ENCODE data around the gene PARD3B.

- no peak for TF ChIP-seq FOS (IDR thresholded peaks at IDR 0.05; ENCODE audit: borderline replicate concordance, extremely low read depth, insufficient read length)
- TF ChIP-seq TAF1 (IDR thresholded peaks at IDR 0.05; ENCODE audit: borderline replicate concordance, low read depth, low read length) = no peak
- no peak for TF ChIP-seq RAD21 (IDR thresholded peaks at IDR 0.05; ENCODE audit: insufficient read depth, low read depth, low read length)
- no peak for TF ChIP-seq SUZ12 (IDR thresholded peaks at IDR 0.05; ENCODE audit: unreplicated experiment)
- no peak for TF ChIP-seq ELK1 (IDR thresholded peaks at IDR 0.05; ENCODE audit: low read depth, low read length)
These were observed 914.9 kb downstream of the PARD3B start for GRCh38 chr2:205460217-205460616.
